ENCODE data around the gene KCNJ15. TPM values are rescaled to one million over a fixed set of nuclear protein-coding genes. Genes with fewer than 3 reads are reported as not detected.

The KCNJ15 gene
- total RNA-seq, 1 donor from 2014 or later = 0.51 TPM

- Mint-ChIP-seq H3K36me3 (ENCODE audit: unreplicated experiment) (peaks cover 5% of the 10 kb centered on the region), H3K27ac (ENCODE audit: unreplicated experiment) (no peak overlapping the region)
These were observed 36.5 kb upstream of the KCNJ15 start for GRCh38 chr21:38220270-38220737.

GRCh38 chr21:38221594-38221993, 35.2 kb upstream of the KCNJ15 start:
- Mint-ChIP-seq H3K4me3 (ENCODE audit: unreplicated experiment) (no peak overlapping the region), H3K36me3 (ENCODE audit: unreplicated experiment) (peaks cover 5% of the 10 kb centered on the region), H3K27me3 (ENCODE audit: unreplicated experiment) (no peaks in the 10 kb centered on the region), H3K4me1 (ENCODE audit: unreplicated experiment) (peaks cover 9% of the 10 kb centered on the region), H3K9me3 (ENCODE audit: unreplicated experiment) (peaks cover 20% of the 10 kb centered on the region), H3K27ac (ENCODE audit: unreplicated experiment) (no peak overlapping the region)
- DNase-seq (ENCODE audit: extremely low spot score, unreplicated experiment) = no peak
- no peak for TF ChIP-seq CTCF (IDR thresholded peaks at IDR 0.05)

More at GRCh38 chr21:38220270-38220737, 36.5 kb upstream of the KCNJ15 start:
- Mint-ChIP-seq H3K4me1 (ENCODE audit: unreplicated experiment) (peaks cover 9% of the 10 kb centered on the region), H3K4me3 (ENCODE audit: unreplicated experiment) (no peak overlapping the region), H3K9me3 (ENCODE audit: unreplicated experiment) (peaks cover 19% of the 10 kb centered on the region), H3K27me3 (ENCODE audit: unreplicated experiment) (no peaks in the 10 kb centered on the region)
- DNase-seq (ENCODE audit: extremely low spot score, unreplicated experiment) = no peak
- no peak for TF ChIP-seq CTCF (IDR thresholded peaks at IDR 0.05)

GRCh38 chr21:38223893-38224540, 32.8 kb upstream of the KCNJ15 start:
- Mint-ChIP-seq H3K27me3 (ENCODE audit: unreplicated experiment) (no peaks in the 10 kb centered on the region), H3K4me3 (ENCODE audit: unreplicated experiment) (no peak overlapping the region), H3K4me1 (ENCODE audit: unreplicated experiment) (peaks cover 8% of the 10 kb centered on the region), H3K36me3 (ENCODE audit: unreplicated experiment) (peaks cover 7% of the 10 kb centered on the region), H3K27ac (ENCODE audit: unreplicated experiment) (no peak overlapping the region), H3K9me3 (ENCODE audit: unreplicated experiment) (peaks cover 36% of the 10 kb centered on the region)
- no peak for TF ChIP-seq CTCF (IDR thresholded peaks at IDR 0.05)
- no peak for DNase-seq (ENCODE audit: extremely low spot score, unreplicated experiment)

GRCh38 chr21:38227401-38227800, 29.4 kb upstream of the KCNJ15 start:
- TF ChIP-seq CTCF (IDR thresholded peaks at IDR 0.05) = no peak
- H3K36me3 Mint-ChIP-seq (ENCODE audit: unreplicated experiment) = peaks cover 16% of the 10 kb centered on the region
- H3K4me3 Mint-ChIP-seq (ENCODE audit: unreplicated experiment) = no peak overlapping the region
- H3K27ac Mint-ChIP-seq (ENCODE audit: unreplicated experiment) = no peak overlapping the region
- H3K4me1 Mint-ChIP-seq (ENCODE audit: unreplicated experiment) = no peaks in the 10 kb centered on the region
- DNase-seq (ENCODE audit: extremely low spot score, unreplicated experiment) = no peak
- peaks cover 47% of the 10 kb centered on the region for H3K9me3 Mint-ChIP-seq (ENCODE audit: unreplicated experiment)
- H3K27me3 Mint-ChIP-seq (ENCODE audit: unreplicated experiment) = no peaks in the 10 kb centered on the region

GRCh38 chr21:38228115-38228514, 28.7 kb upstream of the KCNJ15 start:
- peaks cover 17% of the 10 kb centered on the region for H3K36me3 Mint-ChIP-seq (ENCODE audit: unreplicated experiment)
- no peaks in the 10 kb centered on the region for H3K4me1 Mint-ChIP-seq (ENCODE audit: unreplicated experiment)
- H3K27me3 Mint-ChIP-seq (ENCODE audit: unreplicated experiment) = no peaks in the 10 kb centered on the region
- H3K9me3 Mint-ChIP-seq (ENCODE audit: unreplicated experiment) = peaks cover 43% of the 10 kb centered on the region
- H3K4me3 Mint-ChIP-seq (ENCODE audit: unreplicated experiment) = no peak overlapping the region
- no peak overlapping the region for H3K27ac Mint-ChIP-seq (ENCODE audit: unreplicated experiment)
- no peak for TF ChIP-seq CTCF (IDR thresholded peaks at IDR 0.05)
- DNase-seq (ENCODE audit: extremely low spot score, unreplicated experiment) = no peak

Data from osteocyte (in vitro differentiated cells).